Central memory CD4-positive, alpha-beta T cell (primary cell): ENCODE data around the gene SCRN1.
"Not testable (repeated sequence)": the region's sequence is repeated elsewhere in the genome, so short reads cannot be mapped to it uniquely, and the experiment has no call there.

Experiments used
- DNase-seq: peaks from one replicate; pipeline ENCODE4 v3.0.0; 2022

Gene SCRN1

GRCh38 chr7:29965030-29965429, 24.6 kb downstream of the SCRN1 start:
- no peak for DNase-seq

- DNase-seq: no peak
Measured at GRCh38 chr7:29962035-29962434, 27.6 kb downstream of the SCRN1 start.

- not testable (repeated sequence) for DNase-seq
Measured at GRCh38 chr7:29961611-29962010, 28.0 kb downstream of the SCRN1 start.

GRCh38 chr7:29958667-29959358, 30.8 kb downstream of the SCRN1 start:
- no peak for DNase-seq

GRCh38 chr7:29957521-29958310, 31.9 kb downstream of the SCRN1 start:
- DNase-seq: no peak

- DNase-seq: no peak
Measured at GRCh38 chr7:29956487-29956836, 33.1 kb downstream of the SCRN1 start.

GRCh38 chr7:29955799-29956486, 33.7 kb downstream of the SCRN1 start:
- no peak for DNase-seq

GRCh38 chr7:29955075-29955792, 34.4 kb downstream of the SCRN1 start:
- no peak for DNase-seq

- no peak for DNase-seq
Measured at GRCh38 chr7:29953726-29954347, 35.8 kb downstream of the SCRN1 start.

GRCh38 chr7:29951206-29951605, 38.4 kb downstream of the SCRN1 start:
- no peak for DNase-seq

- no peak for DNase-seq
Measured at GRCh38 chr7:29950480-29950879, 39.1 kb downstream of the SCRN1 start.

GRCh38 chr7:29948587-29948986, 41.0 kb downstream of the SCRN1 start:
- DNase-seq: no peak

- DNase-seq: no peak
Measured at GRCh38 chr7:29946428-29947186, 43.0 kb downstream of the SCRN1 start.

- DNase-seq: no peak
Measured at GRCh38 chr7:29945259-29945809, 44.3 kb downstream of the SCRN1 start.

GRCh38 chr7:29940199-29940598, 49.4 kb downstream of the SCRN1 start:
- DNase-seq: no peak

- no peak for DNase-seq
Measured at GRCh38 chr7:29937132-29937531, 52.5 kb downstream of the SCRN1 start.

GRCh38 chr7:29935111-29935510, 54.5 kb downstream of the SCRN1 start:
- no peak for DNase-seq

- DNase-seq: no peak
Measured at GRCh38 chr7:29929018-29929807, 60.4 kb downstream of the SCRN1 start.

- DNase-seq: no peak
Measured at GRCh38 chr7:29926741-29927140, 62.9 kb downstream of the SCRN1 start.

GRCh38 chr7:29926216-29926615, 63.4 kb downstream of the SCRN1 start:
- DNase-seq: no peak

GRCh38 chr7:29924684-29925083, 64.9 kb downstream of the SCRN1 start:
- no peak for DNase-seq
